Ovary (tissue), 3 donors: ENCODE results near the gene CAPN13.

Experiments
- CTCF ChIP-seq, 3 donors: fragments of 450-650 bp in 2 of 3; fragments of 200-600 bp in 1 of 3; IDR thresholded peaks; one replicate each; pipeline versions ENCODE4 v1.5.1 to v1.8.0; 2016 to 2022; ENCODE audit warnings: antibody characterized with exemption in 3 of 3, mild to moderate bottlenecking in 1 of 3
- EP300 ChIP-seq: sonication (generic); formaldehyde crosslinking; IDR thresholded peaks from one replicate; pipeline ENCODE4 v1.6.1; 2017; ENCODE audit warnings: antibody characterized with exemption
- POLR2A ChIP-seq: fragments of 450-650 bp; IDR thresholded peaks from one replicate; pipeline ENCODE4 v1.6.1; 2017; ENCODE audit warnings: antibody characterized with exemption, mild to moderate bottlenecking, moderate library complexity
- donor health status: DM: no; HTN: no; CAD: no.

DNA sequence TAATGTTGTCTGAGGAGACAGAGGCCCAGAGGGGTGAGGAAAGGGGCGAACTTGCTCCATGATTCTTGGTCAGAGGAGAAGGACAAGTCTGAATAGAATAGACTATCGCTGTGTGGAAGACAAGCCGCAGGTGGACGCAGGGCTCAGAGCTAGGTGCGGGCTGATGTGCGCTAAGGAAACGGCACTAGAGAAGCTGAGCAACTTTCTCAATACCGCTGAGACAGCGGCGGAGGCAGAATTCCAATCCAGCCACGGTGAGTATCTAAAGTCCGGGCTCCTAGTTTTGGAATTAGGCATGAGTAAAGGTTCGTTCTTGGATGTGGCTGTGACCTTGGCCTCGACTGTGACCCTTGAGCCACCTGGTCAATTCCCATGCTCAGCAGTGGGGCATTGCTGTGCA lies 47.8 kb downstream of the CAPN13 start:
- TF ChIP-seq CTCF (IDR thresholded peaks at IDR 0.05) (no peak), POLR2A (no peak), EP300 (no peak)
